DND-41 (cell line): ENCODE results near the gene ANKDD1A.

ENCODE experiments used
- ATAC-seq: fragments of 200-7000 bp; cut with Tn5 transposase; 3 replicates; pipeline ENCODE4 v1.9.1; 2021; ENCODE audit warnings: low read depth; ENCODE audit not compliant: insufficient read depth
- DNase-seq: peaks from one replicate; pipeline ENCODE4 v3.0.0-alpha.2; 2020
- H2AFZ ChIP-seq: 2 replicates; pipeline ENCODE4 v1.6.0; 2012; ENCODE audit warnings: low read depth, low read length
- H3K27ac ChIP-seq: 2 replicates; pipeline ENCODE4 v1.5.1; 2012; ENCODE audit warnings: low read length, inconsistent platforms
- H3K27me3 ChIP-seq: fragments of 200-600 bp; sonication (generic); 2 replicates; pipeline ENCODE4 v1.6.0; 2012; ENCODE audit warnings: low read length, mild to moderate bottlenecking, inconsistent platforms; ENCODE audit not compliant: insufficient read depth, poor library complexity
- H3K36me3 ChIP-seq: 2 replicates; pipeline ENCODE4 v1.5.1; 2012; ENCODE audit warnings: low read length, inconsistent platforms; ENCODE audit not compliant: insufficient read depth
- H3K4me1 ChIP-seq: 2 replicates; pipeline ENCODE4 v1.5.1; 2012; ENCODE audit warnings: mild to moderate bottlenecking, low read length; ENCODE audit not compliant: insufficient read depth
- H3K4me2 ChIP-seq: 2 replicates; pipeline ENCODE4 v1.6.0; 2012; ENCODE audit warnings: mild to moderate bottlenecking, moderate library complexity, low read length, inconsistent platforms; ENCODE audit not compliant: insufficient read depth
- H3K4me3 ChIP-seq, 2 experiments: fragments of 200-600 bp in 1 of 2; shearing (Covaris generic) in 1 of 2; 2 replicates each; pipeline ENCODE4 v1.5.1; 2012 to 2016; ENCODE audit warnings: inconsistent platforms in 2 of 2, low read length in 2 of 2, mild to moderate bottlenecking in 2 of 2, low read depth in 1 of 2, moderate library complexity in 1 of 2
- H3K79me2 ChIP-seq: 2 replicates; pipeline ENCODE4 v1.6.0; 2012; ENCODE audit warnings: low read length, inconsistent platforms; ENCODE audit not compliant: insufficient read depth
- H3K9ac ChIP-seq: 2 replicates; pipeline ENCODE4 v1.6.0; 2012; ENCODE audit warnings: low read depth, mild to moderate bottlenecking, inconsistent platforms, low read length, moderate library complexity
- H3K9me3 ChIP-seq: 2 replicates; pipeline ENCODE4 v1.5.1; 2012; ENCODE audit warnings: low read length, moderate library complexity, mild to moderate bottlenecking, inconsistent platforms; ENCODE audit not compliant: insufficient read depth, severe bottlenecking
- H4K20me1 ChIP-seq: 2 replicates; pipeline ENCODE4 v1.6.0; 2012; ENCODE audit warnings: low read length; ENCODE audit not compliant: insufficient read depth
- EZH2 ChIP-seq: IDR thresholded peaks from 3 replicates; pipeline ENCODE4 v1.6.1; 2012; ENCODE audit warnings: borderline replicate concordance, low read depth, mild to moderate bottlenecking, moderate library complexity, low read length, inconsistent platforms; ENCODE audit not compliant: severe bottlenecking
- TF ChIP-seq, protein P1 (sequence below): IDR thresholded peaks from 2 replicates; pipeline ENCODE4 v1.5.1; 2012; ENCODE audit warnings: borderline replicate concordance, low read length, moderate library complexity, mild to moderate bottlenecking; ENCODE audit not compliant: poor library complexity, severe bottlenecking; ENCODE audit errors: extremely low read depth

The ANKDD1A gene

DNA sequence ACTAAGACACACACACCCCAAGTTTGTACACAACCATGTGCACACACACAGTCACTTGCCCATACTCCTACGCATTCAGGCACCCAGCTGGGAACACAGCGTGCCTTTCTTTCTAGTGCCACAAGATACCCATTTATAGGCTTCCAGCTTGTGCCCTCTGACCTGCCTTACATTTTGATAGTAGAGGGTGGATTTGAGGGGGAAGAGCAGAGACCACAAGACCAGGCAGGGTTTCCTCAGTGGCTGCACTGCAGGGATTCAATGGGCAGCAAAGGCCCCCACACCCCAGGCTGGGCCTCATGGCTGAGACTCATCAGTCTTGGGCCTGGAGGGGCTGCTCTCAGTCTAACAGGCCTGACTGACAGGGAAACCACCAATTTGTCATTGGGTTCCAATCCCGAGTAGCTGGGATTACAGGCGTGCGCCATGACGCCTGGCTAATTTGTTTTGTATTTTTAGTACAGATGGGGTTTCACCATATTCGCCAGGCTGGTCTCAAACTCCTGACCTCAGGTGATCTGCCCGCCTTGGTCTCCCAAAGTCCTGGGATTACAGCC is 18.8 kb upstream of the ANKDD1A start:
- DNase-seq (no peak), ATAC-seq (no peak)
- Histone ChIP-seq H3K9me3 (no peaks in the 10 kb centered on the region), H3K79me2 (no peaks in the 10 kb centered on the region), H4K20me1 (no peaks in the 10 kb centered on the region), H3K36me3 (no peaks in the 10 kb centered on the region), H2AFZ (peak overlapping the region; percentile 68), H3K27me3 (no peaks in the 10 kb centered on the region), H3K4me2 (no peak overlapping the region), H3K4me3 (no peak overlapping the region), H3K9ac (peak overlapping the region; percentile 77; the same call in 1 of the 2 replicates), H3K27ac (peak overlapping the region; percentile 90), H3K4me1 (peaks cover 50% of the 10 kb centered on the region)
- TF ChIP-seq EZH2: no peak
- TF ChIP-seq, protein P1, sequence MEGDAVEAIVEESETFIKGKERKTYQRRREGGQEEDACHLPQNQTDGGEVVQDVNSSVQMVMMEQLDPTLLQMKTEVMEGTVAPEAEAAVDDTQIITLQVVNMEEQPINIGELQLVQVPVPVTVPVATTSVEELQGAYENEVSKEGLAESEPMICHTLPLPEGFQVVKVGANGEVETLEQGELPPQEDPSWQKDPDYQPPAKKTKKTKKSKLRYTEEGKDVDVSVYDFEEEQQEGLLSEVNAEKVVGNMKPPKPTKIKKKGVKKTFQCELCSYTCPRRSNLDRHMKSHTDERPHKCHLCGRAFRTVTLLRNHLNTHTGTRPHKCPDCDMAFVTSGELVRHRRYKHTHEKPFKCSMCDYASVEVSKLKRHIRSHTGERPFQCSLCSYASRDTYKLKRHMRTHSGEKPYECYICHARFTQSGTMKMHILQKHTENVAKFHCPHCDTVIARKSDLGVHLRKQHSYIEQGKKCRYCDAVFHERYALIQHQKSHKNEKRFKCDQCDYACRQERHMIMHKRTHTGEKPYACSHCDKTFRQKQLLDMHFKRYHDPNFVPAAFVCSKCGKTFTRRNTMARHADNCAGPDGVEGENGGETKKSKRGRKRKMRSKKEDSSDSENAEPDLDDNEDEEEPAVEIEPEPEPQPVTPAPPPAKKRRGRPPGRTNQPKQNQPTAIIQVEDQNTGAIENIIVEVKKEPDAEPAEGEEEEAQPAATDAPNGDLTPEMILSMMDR: no peak

DNA sequence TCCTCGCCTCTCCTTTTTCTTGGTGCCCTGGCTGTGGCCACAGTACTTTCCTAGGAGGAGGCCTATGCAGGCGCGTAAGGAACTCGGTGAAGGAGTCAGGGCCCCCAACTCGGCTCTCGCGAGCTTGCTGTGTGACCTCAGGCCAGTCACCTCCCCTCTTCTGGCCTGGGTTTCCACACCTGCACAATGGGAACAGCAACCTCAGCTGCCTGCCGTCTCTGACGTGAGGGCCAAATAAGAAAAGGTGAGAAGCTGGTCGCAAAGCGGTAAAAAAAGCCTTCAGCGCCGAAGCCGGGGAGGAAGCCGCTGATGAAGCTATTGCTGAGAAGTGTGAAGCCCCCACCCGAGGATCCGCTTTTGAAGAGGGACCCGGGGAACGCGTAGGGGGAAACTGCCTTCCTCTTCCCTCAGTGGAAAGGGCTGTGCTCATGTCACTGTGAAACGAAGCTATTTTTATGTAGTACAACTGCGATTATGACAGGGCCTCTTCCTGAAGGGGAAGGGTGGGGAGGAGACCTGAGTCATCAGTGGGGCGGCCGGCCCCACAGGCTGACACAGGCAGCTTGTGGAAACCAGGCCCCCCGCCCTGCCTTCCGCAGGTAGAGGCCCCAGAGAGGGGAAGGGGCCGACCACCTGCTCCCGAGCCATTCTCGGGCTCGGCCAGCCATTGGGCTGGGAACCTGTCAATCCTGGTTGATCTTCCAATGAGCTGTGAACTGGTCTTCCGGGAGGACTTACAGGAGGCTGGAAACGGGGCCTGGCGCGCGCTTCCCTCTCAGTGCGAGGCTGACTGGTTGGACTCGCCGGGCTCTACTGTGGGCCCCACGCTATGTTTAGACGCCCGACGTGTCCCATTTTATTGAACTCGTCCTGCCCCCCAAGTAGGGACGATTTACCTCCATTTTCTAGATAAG is 18.0 kb upstream of the ANKDD1A start:
- Histone ChIP-seq H3K4me2 (peak overlapping the region; percentile 87), H3K36me3 (no peaks in the 10 kb centered on the region), H3K27me3 (no peaks in the 10 kb centered on the region), H3K27ac (peak overlapping the region; percentile 90), H3K9ac (peak overlapping the region; percentile 77), H3K4me3 (peak overlapping the region; percentile 37 to 69; a peak in 3 of 4 replicates), H3K9me3 (no peaks in the 10 kb centered on the region), H3K4me1 (peaks cover 50% of the 10 kb centered on the region), H4K20me1 (no peaks in the 10 kb centered on the region), H2AFZ (peak overlapping the region; percentile 84), H3K79me2 (no peaks in the 10 kb centered on the region)
- peak; percentile 95 for DNase-seq
- no peak for TF ChIP-seq EZH2
- TF ChIP-seq, protein P1: no peak
- peak; percentile 82 for ATAC-seq

- peak overlapping the region; percentile 90 for H3K27ac ChIP-seq
- no peaks in the 10 kb centered on the region for H4K20me1 ChIP-seq
- H3K27me3 ChIP-seq: no peaks in the 10 kb centered on the region
- no peaks in the 10 kb centered on the region for H3K9me3 ChIP-seq
- TF ChIP-seq EZH2: no peak
- TF ChIP-seq, protein P1: no peak
- peak overlapping the region; percentile 37 to 69; a peak in 3 of 4 replicates for H3K4me3 ChIP-seq
- H3K4me2 ChIP-seq: peak overlapping the region; percentile 87
- no peaks in the 10 kb centered on the region for H3K79me2 ChIP-seq
- no peaks in the 10 kb centered on the region for H3K36me3 ChIP-seq
- H3K4me1 ChIP-seq: peaks cover 50% of the 10 kb centered on the region
- DNase-seq: peak; percentile 69
- peak; percentile 44 for ATAC-seq
- peak overlapping the region; percentile 77 for H3K9ac ChIP-seq
- H2AFZ ChIP-seq: peak overlapping the region; percentile 84
Measured at GRCh38 chr15:64894395-64895056, 17.2 kb upstream of the ANKDD1A start.
